NB4 (cell line): ENCODE results near the gene OBP2A.

Experiments
- POLR2A ChIP-seq: IDR thresholded peaks from 2 replicates; pipeline ENCODE4 v1.6.1; 2011; ENCODE audit warnings: mild to moderate bottlenecking; ENCODE audit not compliant: insufficient read length; ENCODE audit errors: extremely low read depth
- TF ChIP-seq, protein P1 (sequence below): IDR thresholded peaks from one replicate; pipeline ENCODE4 v1.5.1; 2012; ENCODE audit warnings: low read depth, low read length

DNA sequence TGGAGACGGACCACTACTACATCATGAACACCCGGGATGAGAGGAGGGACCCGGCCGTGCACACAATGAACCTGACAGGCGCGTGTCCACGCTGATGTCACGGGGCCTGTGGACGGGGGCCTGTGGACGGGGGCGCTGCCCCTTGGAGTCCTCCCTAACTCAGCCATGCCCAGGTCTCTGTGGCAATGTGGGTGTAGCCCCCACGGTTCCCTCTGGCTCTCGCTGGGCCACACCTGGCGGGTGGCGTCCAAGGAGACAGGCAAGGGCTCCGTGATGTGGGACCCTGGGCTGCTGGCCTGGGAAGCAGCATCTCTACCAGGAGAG is 37.7 kb downstream of the OBP2A start:
- TF ChIP-seq POLR2A, result no peak
- TF ChIP-seq, protein P1, sequence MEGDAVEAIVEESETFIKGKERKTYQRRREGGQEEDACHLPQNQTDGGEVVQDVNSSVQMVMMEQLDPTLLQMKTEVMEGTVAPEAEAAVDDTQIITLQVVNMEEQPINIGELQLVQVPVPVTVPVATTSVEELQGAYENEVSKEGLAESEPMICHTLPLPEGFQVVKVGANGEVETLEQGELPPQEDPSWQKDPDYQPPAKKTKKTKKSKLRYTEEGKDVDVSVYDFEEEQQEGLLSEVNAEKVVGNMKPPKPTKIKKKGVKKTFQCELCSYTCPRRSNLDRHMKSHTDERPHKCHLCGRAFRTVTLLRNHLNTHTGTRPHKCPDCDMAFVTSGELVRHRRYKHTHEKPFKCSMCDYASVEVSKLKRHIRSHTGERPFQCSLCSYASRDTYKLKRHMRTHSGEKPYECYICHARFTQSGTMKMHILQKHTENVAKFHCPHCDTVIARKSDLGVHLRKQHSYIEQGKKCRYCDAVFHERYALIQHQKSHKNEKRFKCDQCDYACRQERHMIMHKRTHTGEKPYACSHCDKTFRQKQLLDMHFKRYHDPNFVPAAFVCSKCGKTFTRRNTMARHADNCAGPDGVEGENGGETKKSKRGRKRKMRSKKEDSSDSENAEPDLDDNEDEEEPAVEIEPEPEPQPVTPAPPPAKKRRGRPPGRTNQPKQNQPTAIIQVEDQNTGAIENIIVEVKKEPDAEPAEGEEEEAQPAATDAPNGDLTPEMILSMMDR, result no peak
